PC-9 (cell line): ENCODE results near the gene NCOA3.

Experiments used
- CTCF ChIP-seq: fragments of 200-600 bp; sonication (generic); conservative IDR thresholded peaks from 2 replicates; pipeline ENCODE4 v1.6.1; 2017; ENCODE audit warnings: mixed run types, antibody characterized with exemption, mild to moderate bottlenecking, moderate library complexity
- EZH2 ChIP-seq: fragments of 200-600 bp; sonication (generic); IDR thresholded peaks from 2 replicates; pipeline ENCODE4 v1.8.0; 2017; ENCODE audit warnings: antibody characterized with exemption, low read depth

DNA sequence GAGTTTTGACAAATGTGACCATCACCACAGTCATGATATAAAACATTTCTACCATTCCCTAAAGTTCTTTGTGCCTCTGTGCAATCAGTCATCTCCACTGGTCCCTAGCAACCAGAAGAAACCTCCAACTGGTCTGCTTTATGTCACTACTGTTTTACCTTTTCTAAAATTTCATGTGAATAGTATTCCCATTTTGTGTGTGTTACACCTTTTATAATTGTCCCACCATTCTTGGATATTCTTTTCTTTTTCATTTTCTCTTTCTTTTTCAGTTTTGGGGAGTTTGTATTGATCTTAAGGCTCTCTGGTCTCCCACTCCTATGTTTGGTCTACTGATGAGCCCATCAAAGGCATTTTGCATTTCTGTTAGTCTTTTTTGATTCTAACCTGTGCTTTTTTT, 95.4 kb downstream of the NCOA3 start:
- TF ChIP-seq CTCF (no peak), EZH2 (no peak)
